Embryonic facial prominence (tissue), 1 donor: Measurements from ENCODE around the gene SH3PXD2A.
"Not testable (repeated sequence)": the region's sequence is repeated elsewhere in the genome, so short reads cannot be mapped to it uniquely, and the experiment has no call there.

ENCODE experiments used
- DNase-seq: peaks from one replicate; pipeline ENCODE4 v3.0.0-alpha.2; 2016; ENCODE audit errors: extremely low spot score

SH3PXD2A gene

GRCh38 chr10:103767756-103768155, 87.6 kb downstream of the SH3PXD2A start:
- no peak for DNase-seq

GRCh38 chr10:103766751-103767505, 88.4 kb downstream of the SH3PXD2A start:
- DNase-seq, result no peak

- no peak for DNase-seq
These were observed 89.4 kb downstream of the SH3PXD2A start for GRCh38 chr10:103765981-103766380.

- DNase-seq, result no peak
These were observed 90.2 kb downstream of the SH3PXD2A start for GRCh38 chr10:103765168-103765567.

- no peak for DNase-seq
These were observed 90.9 kb downstream of the SH3PXD2A start for GRCh38 chr10:103764296-103765088.

GRCh38 chr10:103763374-103764202, 91.8 kb downstream of the SH3PXD2A start:
- no peak for DNase-seq

- no peak for DNase-seq
These were observed 92.5 kb downstream of the SH3PXD2A start for GRCh38 chr10:103762916-103763315.

- DNase-seq, result no peak
These were observed 93.2 kb downstream of the SH3PXD2A start for GRCh38 chr10:103762162-103762561.

- no peak for DNase-seq
These were observed 94.1 kb downstream of the SH3PXD2A start for GRCh38 chr10:103761075-103761920.

- not testable (repeated sequence) for DNase-seq
These were observed 95.1 kb downstream of the SH3PXD2A start for GRCh38 chr10:103760233-103760632.

GRCh38 chr10:103759100-103759781, 96.1 kb downstream of the SH3PXD2A start:
- DNase-seq, result no peak

- DNase-seq, result no peak
These were observed 97.1 kb downstream of the SH3PXD2A start for GRCh38 chr10:103758294-103758681.

GRCh38 chr10:103757531-103758293, 97.7 kb downstream of the SH3PXD2A start:
- no peak for DNase-seq

- DNase-seq, result no peak
These were observed 99.0 kb downstream of the SH3PXD2A start for GRCh38 chr10:103756277-103756869.

GRCh38 chr10:103752680-103753248, 102.6 kb downstream of the SH3PXD2A start:
- no peak for DNase-seq

GRCh38 chr10:103751667-103752290, 103.6 kb downstream of the SH3PXD2A start:
- no peak for DNase-seq

- DNase-seq, result no peak
These were observed 104.5 kb downstream of the SH3PXD2A start for GRCh38 chr10:103750836-103751235.

- DNase-seq, result no peak
These were observed 105.6 kb downstream of the SH3PXD2A start for GRCh38 chr10:103749779-103750178.

GRCh38 chr10:103748020-103748419, 107.4 kb downstream of the SH3PXD2A start:
- no peak for DNase-seq
